ENCODE measurements around the gene ANXA11.
"Not testable (repeated sequence)": the region's sequence is repeated elsewhere in the genome, so short reads cannot be mapped to it uniquely, and the experiment has no call there.

ANXA11 gene

GRCh38 chr10:80206277-80206655, 929 bp upstream of the ANXA11 start:
- no peak overlapping the region for H3K4me3 ChIP-seq (ENCODE audit: low read length)
- 96% methylated on average over 3 of the region's 3 CpGs for WGBS
- no peaks in the 10 kb centered on the region for H3K9me3 ChIP-seq (ENCODE audit: insufficient read depth, low read depth, low read length)
- no peak overlapping the region for H3K9ac ChIP-seq (ENCODE audit: low read depth, low read length)
- peaks cover 29% of the 10 kb centered on the region for H3K27me3 ChIP-seq (ENCODE audit: insufficient read depth, low read length)
- no peak overlapping the region for H3K27ac ChIP-seq (ENCODE audit: low read depth, low read length)
- peaks cover 31% of the 10 kb centered on the region for H3K4me1 ChIP-seq (ENCODE audit: insufficient read depth, low read length)
- no peaks in the 10 kb centered on the region for H3K36me3 ChIP-seq (ENCODE audit: insufficient read depth, low read length)

GRCh38 chr10:80204677-80205476, 460 bp downstream of the ANXA11 start:
- Histone ChIP-seq H3K4me3 (ENCODE audit: low read length) (peak overlapping the region; percentile 73), H3K27me3 (ENCODE audit: insufficient read depth, low read length) (peaks cover 29% of the 10 kb centered on the region), H3K9ac (ENCODE audit: low read depth, low read length) (peak overlapping the region; percentile 65), H3K36me3 (ENCODE audit: insufficient read depth, low read length) (no peaks in the 10 kb centered on the region), H3K4me1 (ENCODE audit: insufficient read depth, low read length) (peaks cover 37% of the 10 kb centered on the region), H3K27ac (ENCODE audit: low read depth, low read length) (peak overlapping the region; percentile 55; the same call in 1 of the 2 replicates), H3K9me3 (ENCODE audit: insufficient read depth, low read depth, low read length) (no peaks in the 10 kb centered on the region)
- 2% methylated on average over 66 of the region's 66 CpGs for WGBS

- 32% methylated on average over 11 of the region's 11 CpGs for WGBS
- H3K27me3 ChIP-seq (ENCODE audit: insufficient read depth, low read length) = peaks cover 29% of the 10 kb centered on the region
- peak overlapping the region; percentile 73 for H3K4me3 ChIP-seq (ENCODE audit: low read length)
- no peaks in the 10 kb centered on the region for H3K9me3 ChIP-seq (ENCODE audit: insufficient read depth, low read depth, low read length)
- H3K9ac ChIP-seq (ENCODE audit: low read depth, low read length) = peak overlapping the region; percentile 65
- H3K36me3 ChIP-seq (ENCODE audit: insufficient read depth, low read length) = no peaks in the 10 kb centered on the region
- H3K27ac ChIP-seq (ENCODE audit: low read depth, low read length) = peak overlapping the region; percentile 55; the same call in 1 of the 2 replicates
- H3K4me1 ChIP-seq (ENCODE audit: insufficient read depth, low read length) = peaks cover 37% of the 10 kb centered on the region
Observed at GRCh38 chr10:80203835-80204676, 1.3 kb downstream of the ANXA11 start.

GRCh38 chr10:80202934-80203834, 2.2 kb downstream of the ANXA11 start:
- Histone ChIP-seq H3K9me3 (ENCODE audit: insufficient read depth, low read depth, low read length) (no peaks in the 10 kb centered on the region), H3K4me1 (ENCODE audit: insufficient read depth, low read length) (peaks cover 37% of the 10 kb centered on the region), H3K36me3 (ENCODE audit: insufficient read depth, low read length) (no peaks in the 10 kb centered on the region), H3K4me3 (ENCODE audit: low read length) (peak overlapping the region; percentile 73), H3K9ac (ENCODE audit: low read depth, low read length) (no peak overlapping the region), H3K27me3 (ENCODE audit: insufficient read depth, low read length) (peaks cover 27% of the 10 kb centered on the region), H3K27ac (ENCODE audit: low read depth, low read length) (peak overlapping the region; percentile 55; the same call in 1 of the 2 replicates)
- WGBS = 56% methylated on average over 14 of the region's 14 CpGs

- H3K4me3 ChIP-seq (ENCODE audit: low read length); H3K27ac ChIP-seq (ENCODE audit: low read depth, low read length); H3K36me3 ChIP-seq (ENCODE audit: insufficient read depth, low read length); H3K9me3 ChIP-seq (ENCODE audit: insufficient read depth, low read depth, low read length); H3K9ac ChIP-seq (ENCODE audit: low read depth, low read length): not testable (repeated sequence)
- Histone ChIP-seq H3K4me1 (ENCODE audit: insufficient read depth, low read length) (peaks cover 31% of the 10 kb centered on the region), H3K27me3 (ENCODE audit: insufficient read depth, low read length) (peaks cover 20% of the 10 kb centered on the region)
- WGBS = 94% methylated on average over 6 of the region's 6 CpGs
Observed at GRCh38 chr10:80202530-80202929, 2.8 kb downstream of the ANXA11 start.

GRCh38 chr10:80201608-80202141, 3.7 kb downstream of the ANXA11 start:
- no peaks in the 10 kb centered on the region for H3K9me3 ChIP-seq (ENCODE audit: insufficient read depth, low read depth, low read length)
- peaks cover 31% of the 10 kb centered on the region for H3K4me1 ChIP-seq (ENCODE audit: insufficient read depth, low read length)
- H3K4me3 ChIP-seq (ENCODE audit: low read length) = no peak overlapping the region
- peaks cover 19% of the 10 kb centered on the region for H3K27me3 ChIP-seq (ENCODE audit: insufficient read depth, low read length)
- H3K36me3 ChIP-seq (ENCODE audit: insufficient read depth, low read length) = no peaks in the 10 kb centered on the region
- 95% methylated on average over 8 of the region's 8 CpGs for WGBS
- H3K9ac ChIP-seq (ENCODE audit: low read depth, low read length) = no peak overlapping the region
- H3K27ac ChIP-seq (ENCODE audit: low read depth, low read length) = no peak overlapping the region

- Histone ChIP-seq H3K4me3 (ENCODE audit: low read length) (no peak overlapping the region), H3K27me3 (ENCODE audit: insufficient read depth, low read length) (peaks cover 9% of the 10 kb centered on the region), H3K9ac (ENCODE audit: low read depth, low read length) (no peak overlapping the region), H3K9me3 (ENCODE audit: insufficient read depth, low read depth, low read length) (no peaks in the 10 kb centered on the region), H3K4me1 (ENCODE audit: insufficient read depth, low read length) (peaks cover 23% of the 10 kb centered on the region), H3K36me3 (ENCODE audit: insufficient read depth, low read length) (no peaks in the 10 kb centered on the region), H3K27ac (ENCODE audit: low read depth, low read length) (no peak overlapping the region)
- 94% methylated on average over 10 of the region's 10 CpGs for WGBS
Observed at GRCh38 chr10:80200687-80201086, 4.7 kb downstream of the ANXA11 start.

GRCh38 chr10:80200259-80200658, 5.1 kb downstream of the ANXA11 start:
- no CpG with 5 or more reads among the region's 1 CpG for whole genome bisulfite sequencing
- Histone ChIP-seq H3K4me3 (ENCODE audit: low read length) (no peak overlapping the region), H3K4me1 (ENCODE audit: insufficient read depth, low read length) (peaks cover 22% of the 10 kb centered on the region), H3K36me3 (ENCODE audit: insufficient read depth, low read length) (no peaks in the 10 kb centered on the region), H3K9me3 (ENCODE audit: insufficient read depth, low read depth, low read length) (no peaks in the 10 kb centered on the region), H3K9ac (ENCODE audit: low read depth, low read length) (no peak overlapping the region), H3K27me3 (ENCODE audit: insufficient read depth, low read length) (peaks cover 8% of the 10 kb centered on the region; the same call in 1 of the 2 replicates), H3K27ac (ENCODE audit: low read depth, low read length) (no peak overlapping the region)

- Histone ChIP-seq H3K4me1 (ENCODE audit: insufficient read depth, low read length) (peaks cover 25% of the 10 kb centered on the region), H3K36me3 (ENCODE audit: insufficient read depth, low read length) (no peaks in the 10 kb centered on the region), H3K9ac (ENCODE audit: low read depth, low read length) (no peak overlapping the region), H3K9me3 (ENCODE audit: insufficient read depth, low read depth, low read length) (no peaks in the 10 kb centered on the region), H3K4me3 (ENCODE audit: low read length) (no peak overlapping the region), H3K27ac (ENCODE audit: low read depth, low read length) (no peak overlapping the region), H3K27me3 (ENCODE audit: insufficient read depth, low read length) (peaks cover 6% of the 10 kb centered on the region; the same call in 1 of the 2 replicates)
- 81% methylated on average over 8 of the region's 8 CpGs for WGBS
Observed at GRCh38 chr10:80199828-80200227, 5.5 kb downstream of the ANXA11 start.

- Histone ChIP-seq H3K36me3 (ENCODE audit: insufficient read depth, low read length) (no peaks in the 10 kb centered on the region), H3K4me1 (ENCODE audit: insufficient read depth, low read length) (peaks cover 20% of the 10 kb centered on the region), H3K4me3 (ENCODE audit: low read length) (no peak overlapping the region), H3K9me3 (ENCODE audit: insufficient read depth, low read depth, low read length) (no peaks in the 10 kb centered on the region), H3K27ac (ENCODE audit: low read depth, low read length) (no peak overlapping the region), H3K9ac (ENCODE audit: low read depth, low read length) (no peak overlapping the region), H3K27me3 (ENCODE audit: insufficient read depth, low read length) (no peaks in the 10 kb centered on the region)
- WGBS = 94% methylated on average over 11 of the region's 14 CpGs
Observed at GRCh38 chr10:80197972-80198916, 7.1 kb downstream of the ANXA11 start.

All from HUES64 (cell line).